Mesenchymal stem cell (in vitro differentiated cells and primary cell): ENCODE measurements around the gene LUZP1.

Experiments used
- DNase-seq: peaks from one replicate; pipeline ENCODE4 v3.0.0-alpha.2; 2013
- H2AFZ ChIP-seq: one replicate; pipeline ENCODE4 v1.6.1; 2013; ENCODE audit warnings: low read depth, mild to moderate bottlenecking, control low read depth, inconsistent platforms, low read length, moderate library complexity
- H2AK5ac ChIP-seq: 2 replicates; pipeline ENCODE4 v1.6.1; 2013; ENCODE audit warnings: low read length, moderate library complexity, mild to moderate bottlenecking, inconsistent platforms; ENCODE audit not compliant: severe bottlenecking
- H2BK120ac ChIP-seq: one replicate; pipeline ENCODE4 v1.6.1; 2013; ENCODE audit warnings: low read depth, mild to moderate bottlenecking, inconsistent platforms, low read length, moderate library complexity
- H2BK12ac ChIP-seq, 2 experiments: one replicate each; pipeline ENCODE4 v1.6.1; 2013; ENCODE audit warnings: inconsistent platforms in 2 of 2, low read length in 2 of 2, mild to moderate bottlenecking in 2 of 2, moderate library complexity in 2 of 2, control low read depth in 1 of 2
- H2BK15ac ChIP-seq: one replicate; pipeline ENCODE4 v1.6.1; 2013; ENCODE audit warnings: mild to moderate bottlenecking, low read depth, inconsistent platforms; ENCODE audit not compliant: poor library complexity, severe bottlenecking
- H2BK5ac ChIP-seq: 2 replicates; pipeline ENCODE4 v1.6.1; 2013; ENCODE audit warnings: low read depth, mild to moderate bottlenecking, low read length, control low read depth, inconsistent platforms; ENCODE audit not compliant: poor library complexity, severe bottlenecking
- H3K14ac ChIP-seq, 2 experiments: one replicate each; pipeline ENCODE4 v1.6.1; 2013; ENCODE audit warnings: inconsistent platforms in 2 of 2, low read length in 2 of 2, control low read depth in 1 of 2, mild to moderate bottlenecking in 1 of 2, moderate library complexity in 1 of 2
- H3K18ac ChIP-seq, 2 experiments: one replicate each; pipeline ENCODE4 v1.6.1; 2013; ENCODE audit warnings: inconsistent platforms in 2 of 2, low read length in 2 of 2, control low read depth in 1 of 2, low read depth in 1 of 2, mild to moderate bottlenecking in 1 of 2
- H3K23ac ChIP-seq, 2 experiments: one replicate each; pipeline ENCODE4 v1.6.1; 2013; ENCODE audit warnings: inconsistent platforms in 2 of 2, low read length in 2 of 2, mild to moderate bottlenecking in 2 of 2, moderate library complexity in 2 of 2, control low read depth in 1 of 2
- H3K27ac ChIP-seq: 2 replicates; pipeline ENCODE4 v1.5.1; 2013; ENCODE audit warnings: mild to moderate bottlenecking, moderate library complexity, low read length, control low read depth, inconsistent platforms; ENCODE audit not compliant: poor library complexity, severe bottlenecking
- H3K27me3 ChIP-seq, 2 experiments: 2 replicates each; pipeline versions ENCODE4 v1.6.1 to v1.7.0; 2013; ENCODE audit warnings: low read length in 2 of 2, mild to moderate bottlenecking in 2 of 2, moderate library complexity in 2 of 2, control low read depth in 1 of 2, inconsistent platforms in 1 of 2; ENCODE audit not compliant: control insufficient read depth in 1 of 2, insufficient read depth in 1 of 2
- H3K36me3 ChIP-seq, 2 experiments: 2 replicates each; pipeline versions ENCODE4 v1.6.1 to v1.7.0; 2013; ENCODE audit warnings: low read length in 2 of 2, control low read depth in 1 of 2, inconsistent platforms in 1 of 2, low read depth in 1 of 2, mild to moderate bottlenecking in 1 of 2; ENCODE audit not compliant: insufficient read depth in 2 of 2, control insufficient read depth in 1 of 2
- H3K4ac ChIP-seq, 2 experiments: one replicate each; pipeline ENCODE4 v1.6.1; 2013; ENCODE audit warnings: inconsistent platforms in 2 of 2, low read length in 2 of 2, mild to moderate bottlenecking in 2 of 2, moderate library complexity in 2 of 2, control low read depth in 1 of 2, low read depth in 1 of 2
- H3K4me1 ChIP-seq: 2 replicates; pipeline ENCODE4 v1.6.1; 2013; ENCODE audit warnings: low read depth, low read length, control low read depth; ENCODE audit not compliant: control insufficient read depth, insufficient read depth
- H3K4me2 ChIP-seq: 2 replicates; pipeline ENCODE4 v1.6.1; 2013; ENCODE audit warnings: low read length, mild to moderate bottlenecking, inconsistent platforms; ENCODE audit not compliant: poor library complexity, severe bottlenecking
- H3K4me3 ChIP-seq, 2 experiments: 2 replicates each; pipeline versions ENCODE4 v1.5.1 to v1.7.0; 2013; ENCODE audit warnings: low read length in 2 of 2, mild to moderate bottlenecking in 2 of 2, control low read depth in 1 of 2, low read depth in 1 of 2; ENCODE audit not compliant: insufficient read depth in 1 of 2
- H3K79me1 ChIP-seq: replicated peaks from 2 replicates; pipeline ENCODE4 v1.6.1; 2013; ENCODE audit warnings: mild to moderate bottlenecking, control low read depth, low read length, inconsistent platforms; ENCODE audit not compliant: poor library complexity, severe bottlenecking
- H3K9ac ChIP-seq: 2 replicates; pipeline ENCODE4 v1.7.0; 2013; ENCODE audit warnings: mild to moderate bottlenecking, low read length, moderate library complexity
- H3K9me3 ChIP-seq: 2 replicates; pipeline ENCODE4 v1.7.0; 2013; ENCODE audit warnings: mild to moderate bottlenecking, low read length; ENCODE audit not compliant: control insufficient read depth
- H4K8ac ChIP-seq: one replicate; pipeline ENCODE4 v1.6.1; 2013; ENCODE audit warnings: inconsistent platforms, mild to moderate bottlenecking, low read length, moderate library complexity
- H4K91ac ChIP-seq: one replicate; pipeline ENCODE4 v1.6.1; 2013; ENCODE audit warnings: mild to moderate bottlenecking, low read length, inconsistent platforms
- WGBS: methylation state at CpG from one replicate; pipeline ENCODE4 v1.1.7; 2013; ENCODE audit warnings: mixed read lengths; 5-methylcytosine and 5-hydroxymethylcytosine counted together

LUZP1 gene

DNA sequence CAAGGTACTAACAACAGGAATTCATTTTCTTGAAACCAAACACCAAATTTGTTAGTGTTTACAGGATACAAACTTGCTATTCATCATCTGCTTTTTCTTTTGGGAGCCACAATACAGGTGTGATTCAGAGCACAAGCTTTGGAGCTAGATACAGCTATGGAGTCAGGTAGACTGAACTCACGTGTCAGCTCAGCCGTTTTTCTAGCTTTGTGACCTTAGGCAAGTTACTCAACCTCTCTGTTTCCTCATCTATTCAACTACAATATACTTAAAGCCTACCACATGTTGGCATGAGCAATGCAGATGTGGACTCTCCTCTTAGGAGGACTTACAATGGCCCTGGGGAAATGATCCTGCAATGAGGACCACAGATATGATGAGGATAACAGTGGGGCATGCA lies 42.3 kb upstream of the LUZP1 start:
- Histone ChIP-seq H2AFZ (no peak overlapping the region), H3K27me3 (peaks cover 5 to 66% of the 10 kb centered on the region in 2 experiments), H3K9me3 (no peaks in the 10 kb centered on the region), H3K27ac (no peak overlapping the region), H3K14ac (no peak overlapping the region), H2BK15ac (no peak overlapping the region), H3K4me3 (no peak overlapping the region), H3K9ac (no peak overlapping the region), H3K36me3 (no peaks in the 10 kb centered on the region), H3K4ac (no peak overlapping the region), H3K4me1 (no peaks in the 10 kb centered on the region), H3K23ac (no peak overlapping the region), H2BK12ac (no peak overlapping the region), H2AK5ac (no peak overlapping the region), H4K91ac (no peak overlapping the region), H3K4me2 (no peak overlapping the region), H2BK120ac (no peak overlapping the region), H2BK5ac (no peak overlapping the region), H4K8ac (no peak overlapping the region), H3K79me1 (no peaks in the 10 kb centered on the region), H3K18ac (no peak overlapping the region)
- no peak for DNase-seq
- 65% methylated on average over 2 of the region's 2 CpGs for WGBS

DNA sequence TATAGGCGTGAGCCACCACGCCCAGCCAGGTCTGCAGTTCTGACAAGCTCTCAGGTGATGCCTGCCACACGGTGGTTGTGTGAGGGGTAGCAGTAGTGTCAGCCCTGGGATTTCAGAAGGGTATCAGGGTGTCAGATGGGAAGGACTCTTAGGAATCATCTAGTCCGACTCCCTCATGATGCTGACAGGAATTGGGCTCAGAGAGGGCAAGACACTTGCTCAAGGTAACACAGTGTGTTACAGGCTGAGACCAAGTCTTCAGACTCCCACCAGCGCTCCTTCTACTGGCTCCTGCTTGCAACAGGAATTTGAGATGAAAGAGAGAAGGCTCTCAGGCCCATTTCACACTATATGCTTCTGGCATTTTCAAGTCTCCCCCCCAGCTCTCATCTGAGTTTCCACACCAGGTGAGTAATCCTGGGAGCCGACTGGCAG lies 41.7 kb upstream of the LUZP1 start:
- no peak overlapping the region for H2BK5ac ChIP-seq
- H3K79me1 ChIP-seq: no peaks in the 10 kb centered on the region
- no peak overlapping the region for H2BK12ac ChIP-seq
- 56% methylated on average over 5 of the region's 6 CpGs for WGBS
- H3K23ac ChIP-seq: no peak overlapping the region
- peaks cover 0 to 65% of the 10 kb centered on the region in 2 experiments for H3K27me3 ChIP-seq
- H3K4me3 ChIP-seq: no peak overlapping the region
- H3K27ac ChIP-seq: no peak overlapping the region
- H3K18ac ChIP-seq: no peak overlapping the region
- H3K9ac ChIP-seq: no peak overlapping the region
- H4K8ac ChIP-seq: no peak overlapping the region
- H2AK5ac ChIP-seq: no peak overlapping the region
- no peak overlapping the region for H2BK120ac ChIP-seq
- H3K9me3 ChIP-seq: no peaks in the 10 kb centered on the region
- no peak overlapping the region for H2AFZ ChIP-seq
- H4K91ac ChIP-seq: no peak overlapping the region
- no peaks in the 10 kb centered on the region for H3K36me3 ChIP-seq
- H2BK15ac ChIP-seq: no peak overlapping the region
- H3K4me1 ChIP-seq: no peaks in the 10 kb centered on the region
- H3K4ac ChIP-seq: no peak overlapping the region
- DNase-seq: no peak
- no peak overlapping the region for H3K4me2 ChIP-seq
- H3K14ac ChIP-seq: no peak overlapping the region

GRCh38 chr1:23209770-23210169 lies 41.1 kb upstream of the LUZP1 start:
- Histone ChIP-seq H2BK120ac (no peak overlapping the region), H3K27me3 (peaks cover 0 to 60% of the 10 kb centered on the region in 2 experiments), H3K14ac (no peak overlapping the region), H3K23ac (no peak overlapping the region), H3K4me2 (no peak overlapping the region), H3K27ac (no peak overlapping the region), H4K91ac (no peak overlapping the region), H2AK5ac (peak overlapping the region; percentile 61), H3K9ac (no peak overlapping the region), H3K18ac (no peak overlapping the region), H4K8ac (no peak overlapping the region), H2BK5ac (no peak overlapping the region), H3K36me3 (no peaks in the 10 kb centered on the region), H3K4me1 (no peaks in the 10 kb centered on the region), H2AFZ (no peak overlapping the region), H3K4ac (no peak overlapping the region), H3K4me3 (no peak overlapping the region), H2BK15ac (no peak overlapping the region), H3K79me1 (no peaks in the 10 kb centered on the region), H2BK12ac (no peak overlapping the region), H3K9me3 (no peaks in the 10 kb centered on the region)
- 93% methylated on average over 4 of the region's 4 CpGs for WGBS
- DNase-seq: no peak

DNA sequence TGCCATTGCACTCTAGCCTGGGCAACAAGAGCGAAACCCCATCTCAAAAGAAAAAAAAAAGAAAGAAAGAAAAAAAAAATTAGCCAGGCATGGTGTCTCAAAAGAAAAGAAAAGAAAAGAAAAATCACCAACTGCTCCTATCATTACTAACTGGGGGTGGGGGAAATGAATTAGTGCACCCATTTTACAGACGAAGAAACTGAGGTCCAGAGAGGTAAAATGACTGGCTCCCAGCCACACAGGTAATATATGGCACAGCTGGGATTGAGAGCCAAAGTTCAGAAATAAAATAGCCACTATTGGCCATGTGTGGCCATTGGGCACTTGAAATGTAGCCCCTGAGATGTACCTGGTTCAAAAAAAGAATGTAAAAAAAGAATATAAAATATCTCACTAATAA lies 39.9 kb upstream of the LUZP1 start:
- Histone ChIP-seq H3K4ac (no peak overlapping the region), H3K9me3 (no peaks in the 10 kb centered on the region), H2BK15ac (no peak overlapping the region), H4K8ac (no peak overlapping the region), H3K36me3 (no peaks in the 10 kb centered on the region), H2BK120ac (no peak overlapping the region), H3K27ac (no peak overlapping the region), H3K4me3 (no peak overlapping the region), H3K18ac (no peak overlapping the region), H2BK12ac (no peak overlapping the region), H3K79me1 (no peaks in the 10 kb centered on the region), H3K9ac (no peak overlapping the region), H3K4me2 (no peak overlapping the region), H2AFZ (no peak overlapping the region), H3K27me3 (peaks cover 0 to 57% of the 10 kb centered on the region in 2 experiments), H4K91ac (no peak overlapping the region), H2AK5ac (no peak overlapping the region), H3K14ac (no peak overlapping the region), H3K4me1 (no peaks in the 10 kb centered on the region), H2BK5ac (no peak overlapping the region), H3K23ac (no peak overlapping the region)
- DNase-seq: no peak
- WGBS: 67% methylated on average over 1 of the region's 2 CpGs
